Measurements from ENCODE around the gene ABCA8. TPM values are rescaled to one million over a fixed set of nuclear protein-coding genes. Genes with fewer than 3 reads are reported as not detected.
A peak's percentile ranks its signal among the peaks of the same experiment; 100 is the strongest.

ABCA8 gene
- polyA plus RNA-seq, 2 of the 4 experiments (the other 2 are of a cell fraction) = 0.26 to 0.34 TPM

DNA sequence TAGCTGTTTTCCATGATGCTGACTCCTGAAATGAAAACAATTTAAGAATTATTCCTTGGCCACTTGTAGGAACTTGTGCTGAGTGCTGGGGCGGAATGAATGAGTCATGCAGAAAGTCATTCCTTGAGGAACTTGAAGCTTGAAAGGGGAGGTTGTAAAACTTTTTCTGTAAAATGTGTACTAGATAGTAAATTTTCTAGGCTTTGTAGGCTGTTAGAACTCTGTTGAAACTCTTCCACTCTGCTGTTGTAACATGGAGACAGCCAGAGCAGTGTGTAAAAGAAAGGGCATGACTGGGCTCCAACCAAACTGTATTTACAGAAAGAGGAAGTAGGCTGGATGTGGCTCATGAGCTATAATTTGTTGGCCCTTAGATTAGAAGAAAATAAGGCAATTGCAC is 46.1 kb downstream of the ABCA8 start:
- CTCF ChIA-PET = interaction anchor here (0.8 to 1.2 kb wide), 3 partner anchors 29 to 330 kb away, joined by 3 read pairs; no protein-coding TSS in a partner anchor
- H3K4me3 ChIP-seq = no peak overlapping the region
- peak in 1 of 2 experiments; percentile 31; a peak in 1 of 6 replicates for ATAC-seq

GRCh38 chr17:68908045-68908444 is 47.1 kb downstream of the ABCA8 start:
- WGBS (ENCODE audit: missing lambda C conversion rate) = 50% methylated on average over 2 of the region's 2 CpGs
- CTCF ChIA-PET = interaction anchor here (1.0 kb wide), 1 partner anchor 331 kb away, joined by 3 read pairs; no protein-coding TSS in a partner anchor
- DNase-seq (ENCODE audit: low read depth in 1 of 2, low spot score in 1 of 2) (no peak), FAIRE-seq (no peak), ATAC-seq (no peak)
- no peaks in the 10 kb centered on the region for H3K9me3 ChIP-seq
- peaks cover 5% of the 10 kb centered on the region; the same call in 1 of the 3 replicates for H3K4me1 ChIP-seq
- H3K4me3 ChIP-seq = no peak overlapping the region
- POLR2A ChIA-PET = no interaction called here
- no peak for TF ChIP-seq HOXB5 (CRISPR knock-in tag; IDR thresholded peaks at IDR 0.05)
- TF ChIP-seq POLR2A (IDR thresholded peaks at IDR 0.05; ENCODE audit: low read length) = no peak
- TF ChIP-seq EHF (CRISPR knock-in tag; IDR thresholded peaks at IDR 0.05) = no peak
- TF ChIP-seq, protein P1, sequence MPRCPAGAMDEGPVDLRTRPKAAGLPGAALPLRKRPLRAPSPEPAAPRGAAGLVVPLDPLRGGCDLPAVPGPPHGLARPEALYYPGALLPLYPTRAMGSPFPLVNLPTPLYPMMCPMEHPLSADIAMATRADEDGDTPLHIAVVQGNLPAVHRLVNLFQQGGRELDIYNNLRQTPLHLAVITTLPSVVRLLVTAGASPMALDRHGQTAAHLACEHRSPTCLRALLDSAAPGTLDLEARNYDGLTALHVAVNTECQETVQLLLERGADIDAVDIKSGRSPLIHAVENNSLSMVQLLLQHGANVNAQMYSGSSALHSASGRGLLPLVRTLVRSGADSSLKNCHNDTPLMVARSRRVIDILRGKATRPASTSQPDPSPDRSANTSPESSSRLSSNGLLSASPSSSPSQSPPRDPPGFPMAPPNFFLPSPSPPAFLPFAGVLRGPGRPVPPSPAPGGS (IDR thresholded peaks at IDR 0.05) = no peak
- TF ChIP-seq JUNB (IDR thresholded peaks at IDR 0.05) = no peak
- no peak overlapping the region for H3K4me2 ChIP-seq
- no peak overlapping the region for H3K27ac ChIP-seq

More for the DNA sequence above, 46.1 kb downstream of the ABCA8 start:
- 55% methylated on average over 1 of the region's 1 CpG for WGBS (ENCODE audit: missing lambda C conversion rate)
- TF ChIP-seq FOSL2 (IDR thresholded peaks at IDR 0.05) (0 out of 2 replicates have a peak, but pooled peaks have one; percentile 28), FOSL2 (CRISPR knock-in tag; IDR thresholded peaks at IDR 0.05) (peak; percentile 67), RAD21 (conservative IDR thresholded peaks at IDR 0.05 in 1 of 2, IDR thresholded peaks at IDR 0.05 in 1 of 2) (no peak)
- Histone ChIP-seq H3K4me1 (peaks cover 5% of the 10 kb centered on the region; the same call in 1 of the 3 replicates), H3K4me2 (peak overlapping the region; percentile 7; the same call in 2 of the 3 replicates), H3K9me3 (no peaks in the 10 kb centered on the region), H3K27ac (peak overlapping the region in 1 of 2 experiments; percentile 42; a peak in 1 of 6 replicates)
- FAIRE-seq (no peak), DNase-seq (ENCODE audit: low read depth in 1 of 2, low spot score in 1 of 2) (peak; percentile 14 to 51)
- POLR2A ChIA-PET = interaction anchor here (0.6 kb wide), 1 partner anchor 873 kb away, joined by 6 read pairs; the partner anchor contains the start of gene KPNA2

DNA sequence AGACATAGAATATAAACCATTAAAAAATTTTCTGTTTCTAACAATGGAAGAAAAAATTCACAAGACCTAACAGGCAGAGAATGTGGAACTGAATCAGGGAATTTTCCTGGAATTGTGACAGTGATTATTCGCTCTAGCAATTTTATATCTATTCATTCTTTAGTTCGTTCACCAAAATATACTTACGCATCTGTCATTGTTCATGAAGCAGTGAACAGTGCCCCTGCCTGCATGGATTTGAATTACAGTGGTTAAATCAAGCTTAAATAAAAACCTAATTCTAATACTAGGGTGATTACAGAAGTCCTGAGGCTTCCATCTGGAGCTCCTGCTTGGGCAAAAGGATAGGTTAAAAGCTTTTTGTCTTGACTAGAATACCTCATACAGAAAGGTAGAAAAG is 48.6 kb downstream of the ABCA8 start:
- H3K27ac ChIP-seq = no peak overlapping the region
- DNase-seq (ENCODE audit: low read depth in 1 of 2, low spot score in 1 of 2) (peak in 1 of 2 experiments; percentile 36), ATAC-seq (peak in 1 of 2 experiments; percentile 62; a peak in 3 of 6 replicates), FAIRE-seq (no peak)
- H3K4me2 ChIP-seq = no peak overlapping the region
- ChIA-PET POLR2A (no interaction called here), CTCF (interaction anchor here (0.5 to 1.8 kb wide), 18 partner anchors 9 to 1305 kb away, joined by 3 to 17 read pairs (median 3); no protein-coding TSS in a partner anchor)
- H3K4me1 ChIP-seq = peaks cover 5% of the 10 kb centered on the region; the same call in 1 of the 3 replicates
- H3K9me3 ChIP-seq = no peaks in the 10 kb centered on the region
- TF ChIP-seq, protein P2, sequence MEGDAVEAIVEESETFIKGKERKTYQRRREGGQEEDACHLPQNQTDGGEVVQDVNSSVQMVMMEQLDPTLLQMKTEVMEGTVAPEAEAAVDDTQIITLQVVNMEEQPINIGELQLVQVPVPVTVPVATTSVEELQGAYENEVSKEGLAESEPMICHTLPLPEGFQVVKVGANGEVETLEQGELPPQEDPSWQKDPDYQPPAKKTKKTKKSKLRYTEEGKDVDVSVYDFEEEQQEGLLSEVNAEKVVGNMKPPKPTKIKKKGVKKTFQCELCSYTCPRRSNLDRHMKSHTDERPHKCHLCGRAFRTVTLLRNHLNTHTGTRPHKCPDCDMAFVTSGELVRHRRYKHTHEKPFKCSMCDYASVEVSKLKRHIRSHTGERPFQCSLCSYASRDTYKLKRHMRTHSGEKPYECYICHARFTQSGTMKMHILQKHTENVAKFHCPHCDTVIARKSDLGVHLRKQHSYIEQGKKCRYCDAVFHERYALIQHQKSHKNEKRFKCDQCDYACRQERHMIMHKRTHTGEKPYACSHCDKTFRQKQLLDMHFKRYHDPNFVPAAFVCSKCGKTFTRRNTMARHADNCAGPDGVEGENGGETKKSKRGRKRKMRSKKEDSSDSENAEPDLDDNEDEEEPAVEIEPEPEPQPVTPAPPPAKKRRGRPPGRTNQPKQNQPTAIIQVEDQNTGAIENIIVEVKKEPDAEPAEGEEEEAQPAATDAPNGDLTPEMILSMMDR (IDR thresholded peaks at IDR 0.05) = peak; percentile 39; the same call in 2 of the 3 replicates
- TF ChIP-seq POLR2A (IDR thresholded peaks at IDR 0.05; ENCODE audit: low read length) (no peak), RAD21 (conservative IDR thresholded peaks at IDR 0.05 in 1 of 2, IDR thresholded peaks at IDR 0.05 in 1 of 2) (peak; percentile 26 to 37; a peak in 3 of 5 replicates)
- 46% methylated on average over 3 of the region's 3 CpGs for WGBS (ENCODE audit: missing lambda C conversion rate)
- no peak overlapping the region for H3K4me3 ChIP-seq

GRCh38 chr17:68903286-68903685 is 51.9 kb downstream of the ABCA8 start:
- peak; percentile 43 for FAIRE-seq
- Histone ChIP-seq H3K4me1 (no peaks in the 10 kb centered on the region), H3K4me3 (no peak overlapping the region), H3K4me2 (no peak overlapping the region), H3K9me3 (no peaks in the 10 kb centered on the region), H3K27ac (no peak overlapping the region)
- WGBS (ENCODE audit: missing lambda C conversion rate) = 85% methylated on average over 8 of the region's 8 CpGs
- no peak for ATAC-seq
- POLR2A ChIA-PET = no interaction called here
- DNase-seq (ENCODE audit: low read depth in 1 of 2, low spot score in 1 of 2) = no peak
- CTCF ChIA-PET = interaction anchor here (0.7 to 2.1 kb wide), 3 partner anchors 11 to 332 kb away, joined by 3 to 7 read pairs (median 4); no protein-coding TSS in a partner anchor
- TF ChIP-seq MAFK (IDR thresholded peaks at IDR 0.05; ENCODE audit: partially characterized antibody) (peak; percentile 13), FOSL2 (IDR thresholded peaks at IDR 0.05) (no peak), FOSL2 (CRISPR knock-in tag; IDR thresholded peaks at IDR 0.05) (no peak)

DNA sequence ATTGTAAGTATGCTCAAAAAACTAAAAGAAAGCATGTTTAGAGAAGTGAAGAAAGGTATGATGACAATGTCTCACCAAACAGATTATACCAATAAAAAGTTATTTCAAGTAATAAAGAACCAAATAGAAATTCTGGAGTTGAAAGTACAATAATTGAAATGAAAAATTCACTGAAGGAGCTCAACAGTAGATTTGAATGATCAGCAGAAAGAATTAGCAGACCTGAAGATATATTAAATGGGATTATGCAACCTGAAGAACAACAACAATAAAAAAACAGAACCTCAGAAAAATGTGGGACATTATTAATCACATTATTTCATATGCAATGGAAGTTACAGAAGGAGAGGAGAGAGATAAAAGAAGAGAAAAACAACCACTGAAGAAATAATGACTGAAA is 57.6 kb downstream of the ABCA8 start:
- ChIA-PET POLR2A (no interaction called here), CTCF (interaction anchor here (0.9 kb wide), 1 partner anchor 29 kb away, joined by 4 read pairs; no protein-coding TSS in a partner anchor)
- no peak for FAIRE-seq

More for the DNA sequence above, 57.6 kb downstream of the ABCA8 start:
- TF ChIP-seq HOXA7 (CRISPR knock-in tag; IDR thresholded peaks at IDR 0.05) = no peak
- no peak for TF ChIP-seq TFCP2L1 (CRISPR knock-in tag; IDR thresholded peaks at IDR 0.05)
- no peak for TF ChIP-seq ZSCAN20 (CRISPR knock-in tag; IDR thresholded peaks at IDR 0.05)
- no peak for TF ChIP-seq HOXB5 (CRISPR knock-in tag; IDR thresholded peaks at IDR 0.05)
- TF ChIP-seq CHD2 (IDR thresholded peaks at IDR 0.05; ENCODE audit: low read length, partially characterized antibody) = no peak
- H3K27ac ChIP-seq = no peak overlapping the region
- no peak overlapping the region for H3K4me2 ChIP-seq
- no peak overlapping the region for H3K4me3 ChIP-seq
- H3K4me1 ChIP-seq = no peaks in the 10 kb centered on the region
- DNase-seq (ENCODE audit: low read depth in 1 of 2, low spot score in 1 of 2) (no peak), ATAC-seq (no peak)
- no peaks in the 10 kb centered on the region for H3K9me3 ChIP-seq
